Middle frontal gyrus (tissue), 1 donor: ENCODE data around the gene SPTAN1.

Experiments used
- DNase-seq: peaks from one replicate; pipeline ENCODE4 v3.0.0-alpha.2; 2015; ENCODE audit warnings: low spot score; ENCODE audit errors: extremely low spot score

The SPTAN1 gene

GRCh38 chr9:128595471-128595870 is 43.1 kb downstream of the SPTAN1 start:
- no peak for DNase-seq

- no peak for DNase-seq
These were observed 47.7 kb downstream of the SPTAN1 start for GRCh38 chr9:128600099-128600498.

- no peak for DNase-seq
These were observed 51.3 kb downstream of the SPTAN1 start for GRCh38 chr9:128603697-128604096.

GRCh38 chr9:128607642-128608350 is 55.4 kb downstream of the SPTAN1 start:
- DNase-seq = peak; percentile 70

- no peak for DNase-seq
These were observed 58.5 kb downstream of the SPTAN1 start for GRCh38 chr9:128610897-128611296.

- no peak for DNase-seq
These were observed 59.4 kb downstream of the SPTAN1 start for GRCh38 chr9:128611600-128612394.

GRCh38 chr9:128614728-128615127 is 62.3 kb downstream of the SPTAN1 start:
- no peak for DNase-seq

GRCh38 chr9:128615571-128615970 is 63.2 kb downstream of the SPTAN1 start:
- no peak for DNase-seq

- DNase-seq = no peak
These were observed 65.6 kb downstream of the SPTAN1 start for GRCh38 chr9:128617943-128618342.

- no peak for DNase-seq
These were observed 66.7 kb downstream of the SPTAN1 start for GRCh38 chr9:128619127-128619526.

GRCh38 chr9:128619779-128620178 is 67.4 kb downstream of the SPTAN1 start:
- DNase-seq = no peak

- no peak for DNase-seq
These were observed 69.5 kb downstream of the SPTAN1 start for GRCh38 chr9:128621730-128622455.

GRCh38 chr9:128624566-128624965 is 72.2 kb downstream of the SPTAN1 start:
- DNase-seq = no peak

GRCh38 chr9:128625391-128626146 is 73.2 kb downstream of the SPTAN1 start:
- no peak for DNase-seq

- DNase-seq = no peak
These were observed 73.8 kb downstream of the SPTAN1 start for GRCh38 chr9:128626181-128626580.

- DNase-seq = no peak
These were observed 74.8 kb downstream of the SPTAN1 start for GRCh38 chr9:128627127-128627715.

- DNase-seq = no peak
These were observed 75.5 kb downstream of the SPTAN1 start for GRCh38 chr9:128627906-128628305.

GRCh38 chr9:128628471-128629048 is 76.2 kb downstream of the SPTAN1 start:
- no peak for DNase-seq

- no peak for DNase-seq
These were observed 76.7 kb downstream of the SPTAN1 start for GRCh38 chr9:128629136-128629535.

- DNase-seq = no peak
These were observed 77.6 kb downstream of the SPTAN1 start for GRCh38 chr9:128629852-128630545.
